SU-DHL-6 (cell line): ENCODE measurements around the gene FAM111A.

Experiments used
- H2AFZ ChIP-seq: fragments of 200-600 bp; sonication (generic); 2 replicates; pipeline ENCODE4 v1.6.1; 2014; ENCODE audit warnings: low read depth, mild to moderate bottlenecking, moderate library complexity, mixed read lengths, antibody characterized with exemption, low read length; ENCODE audit not compliant: severe bottlenecking
- H3F3A ChIP-seq: fragments of 200-600 bp; shearing (Covaris generic); 2 replicates; pipeline ENCODE4 v1.6.0; 2016; ENCODE audit warnings: antibody characterized with exemption, mild to moderate bottlenecking; ENCODE audit not compliant: insufficient read depth
- H3K27ac ChIP-seq: fragments of 200-600 bp; sonication (generic); 2 replicates; pipeline ENCODE4 v1.5.1; 2016; ENCODE audit warnings: low read depth, mild to moderate bottlenecking, low read length, moderate library complexity, mixed read lengths
- H3K27me3 ChIP-seq: fragments of 200-600 bp; sonication (generic), shearing (Covaris generic); 2 replicates; pipeline ENCODE4 v1.6.0; 2014; ENCODE audit warnings: mild to moderate bottlenecking, low read length
- H3K36me3 ChIP-seq: fragments of 200-600 bp; sonication (generic); 2 replicates; pipeline ENCODE4 v1.6.1; 2014; ENCODE audit warnings: mild to moderate bottlenecking, low read length, mixed read lengths
- H3K4me2 ChIP-seq: fragments of 300-600, 200-600 bp; shearing (Covaris generic), sonication (generic); 2 replicates; pipeline ENCODE4 v1.6.0; 2014; ENCODE audit warnings: low read length, low read depth, mild to moderate bottlenecking; ENCODE audit not compliant: poor library complexity, severe bottlenecking
- H3K4me3 ChIP-seq: fragments of 200-600 bp; sonication (generic); 2 replicates; pipeline ENCODE4 v1.5.1; 2014; ENCODE audit warnings: antibody characterized with exemption, low read length, mild to moderate bottlenecking, mixed read lengths; ENCODE audit not compliant: insufficient read depth, poor library complexity, severe bottlenecking
- H3K79me2 ChIP-seq: fragments of 200-600 bp; sonication (generic); 2 replicates; pipeline ENCODE4 v1.6.1; 2014; ENCODE audit warnings: mild to moderate bottlenecking, low read length, moderate library complexity; ENCODE audit not compliant: insufficient read depth
- H3K9ac ChIP-seq: fragments of 200-600 bp; sonication (generic); 2 replicates; pipeline ENCODE4 v1.7.0; 2014; ENCODE audit warnings: mild to moderate bottlenecking, low read length
- H3K9me2 ChIP-seq: fragments of 200-600 bp; sonication (generic); replicated peaks from 2 replicates; pipeline ENCODE4 v1.6.1; 2014; ENCODE audit warnings: low read length; ENCODE audit not compliant: insufficient read depth
- H3K9me3 ChIP-seq: fragments of 200-600 bp; sonication (generic); 2 replicates; pipeline ENCODE4 v1.6.1; 2014; ENCODE audit warnings: low read length, mixed read lengths; ENCODE audit not compliant: insufficient read depth
- H4K20me1 ChIP-seq: fragments of 200-600 bp; sonication (generic); 2 replicates; pipeline ENCODE4 v1.6.1; 2014; ENCODE audit warnings: low read depth, mild to moderate bottlenecking, antibody characterized with exemption, low read length, moderate library complexity, mixed read lengths
- EZH2phosphoT487 ChIP-seq: fragments of 200-600 bp; sonication (generic), shearing (Covaris generic); conservative IDR thresholded peaks from 2 replicates; pipeline ENCODE4 v1.6.1; 2018; ENCODE audit warnings: mild to moderate bottlenecking, antibody characterized with exemption, low read length, moderate library complexity, mixed read lengths
- TF ChIP-seq, protein P1 (sequence below): fragments of 200-600 bp; sonication (generic); IDR thresholded peaks from one replicate; pipeline ENCODE4 v1.5.1; 2017; ENCODE audit warnings: antibody characterized with exemption, mild to moderate bottlenecking, low read length, moderate library complexity; ENCODE audit not compliant: insufficient read depth, poor library complexity, severe bottlenecking

Gene FAM111A

DNA sequence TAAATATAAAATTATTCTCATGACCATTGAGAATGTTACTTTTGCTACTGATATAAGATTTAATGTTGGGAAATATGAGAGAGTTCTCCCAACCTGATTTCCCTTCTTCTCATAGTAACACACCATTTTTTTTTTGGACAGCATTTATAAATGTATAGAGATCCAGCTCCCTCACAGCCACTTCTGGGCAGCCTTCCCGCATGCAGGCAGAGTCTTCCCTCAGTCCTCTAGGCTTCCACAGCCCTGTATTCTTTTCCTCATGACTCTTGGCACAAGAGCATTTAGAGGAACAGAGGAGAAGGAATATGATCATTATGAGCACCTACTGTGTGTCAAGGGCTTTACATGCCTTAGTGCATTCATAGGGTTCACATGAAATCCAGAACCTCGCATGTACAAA is 38.3 kb downstream of the FAM111A start:
- H3F3A ChIP-seq, result no peaks in the 10 kb centered on the region
- H3K4me3 ChIP-seq, result no peak overlapping the region
- no peak overlapping the region for H2AFZ ChIP-seq
- TF ChIP-seq, protein P1, sequence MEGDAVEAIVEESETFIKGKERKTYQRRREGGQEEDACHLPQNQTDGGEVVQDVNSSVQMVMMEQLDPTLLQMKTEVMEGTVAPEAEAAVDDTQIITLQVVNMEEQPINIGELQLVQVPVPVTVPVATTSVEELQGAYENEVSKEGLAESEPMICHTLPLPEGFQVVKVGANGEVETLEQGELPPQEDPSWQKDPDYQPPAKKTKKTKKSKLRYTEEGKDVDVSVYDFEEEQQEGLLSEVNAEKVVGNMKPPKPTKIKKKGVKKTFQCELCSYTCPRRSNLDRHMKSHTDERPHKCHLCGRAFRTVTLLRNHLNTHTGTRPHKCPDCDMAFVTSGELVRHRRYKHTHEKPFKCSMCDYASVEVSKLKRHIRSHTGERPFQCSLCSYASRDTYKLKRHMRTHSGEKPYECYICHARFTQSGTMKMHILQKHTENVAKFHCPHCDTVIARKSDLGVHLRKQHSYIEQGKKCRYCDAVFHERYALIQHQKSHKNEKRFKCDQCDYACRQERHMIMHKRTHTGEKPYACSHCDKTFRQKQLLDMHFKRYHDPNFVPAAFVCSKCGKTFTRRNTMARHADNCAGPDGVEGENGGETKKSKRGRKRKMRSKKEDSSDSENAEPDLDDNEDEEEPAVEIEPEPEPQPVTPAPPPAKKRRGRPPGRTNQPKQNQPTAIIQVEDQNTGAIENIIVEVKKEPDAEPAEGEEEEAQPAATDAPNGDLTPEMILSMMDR, result no peak
- TF ChIP-seq EZH2phosphoT487, result no peak
- no peak overlapping the region for H3K9ac ChIP-seq
- no peaks in the 10 kb centered on the region for H3K27me3 ChIP-seq
- H4K20me1 ChIP-seq, result no peaks in the 10 kb centered on the region
- H3K4me2 ChIP-seq, result no peak overlapping the region
- no peak overlapping the region for H3K27ac ChIP-seq
- peaks cover 3% of the 10 kb centered on the region; the same call in 1 of the 2 replicates for H3K36me3 ChIP-seq
- H3K79me2 ChIP-seq, result no peaks in the 10 kb centered on the region
- peaks cover 18% of the 10 kb centered on the region; the same call in 1 of the 2 replicates for H3K9me3 ChIP-seq
- no peaks in the 10 kb centered on the region for H3K9me2 ChIP-seq

DNA sequence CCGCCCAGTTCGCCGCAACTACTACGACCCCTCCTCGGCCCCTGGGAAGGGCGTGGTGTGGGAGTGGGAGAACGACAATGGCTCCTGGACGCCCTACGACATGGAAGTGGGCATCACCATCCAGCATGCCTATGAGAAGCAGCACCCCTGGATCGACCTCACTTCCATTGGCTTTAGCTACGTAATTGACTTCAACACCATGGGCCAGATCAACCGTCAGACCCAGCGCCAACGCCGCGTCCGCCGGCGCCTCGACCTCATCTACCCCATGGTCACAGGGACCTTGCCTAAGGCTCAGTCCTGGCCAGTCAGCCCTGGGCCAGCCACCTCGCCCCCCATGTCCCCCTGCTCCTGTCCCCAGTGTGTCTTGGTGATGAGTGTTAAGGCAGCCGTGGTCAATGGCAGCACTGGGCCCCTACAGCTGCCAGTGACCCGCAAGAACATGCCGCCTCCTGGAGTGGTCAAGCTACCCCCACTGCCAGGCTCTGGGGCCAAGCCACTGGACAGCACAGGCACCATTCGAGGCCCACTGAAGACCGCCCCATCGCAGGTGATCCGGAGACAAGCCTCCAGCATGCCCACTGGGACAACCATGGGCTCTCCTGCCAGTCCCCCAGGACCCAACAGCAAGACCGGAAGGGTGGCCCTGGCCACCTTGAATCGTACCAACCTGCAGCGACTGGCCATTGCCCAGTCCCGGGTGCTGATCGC is 39.2 kb downstream of the FAM111A start:
- no peaks in the 10 kb centered on the region for H4K20me1 ChIP-seq
- no peak overlapping the region for H2AFZ ChIP-seq
- no peak overlapping the region for H3K9ac ChIP-seq
- H3K4me2 ChIP-seq, result no peak overlapping the region
- no peaks in the 10 kb centered on the region for H3K27me3 ChIP-seq
- no peaks in the 10 kb centered on the region for H3F3A ChIP-seq
- H3K9me2 ChIP-seq, result no peaks in the 10 kb centered on the region
- no peak overlapping the region for H3K4me3 ChIP-seq
- H3K9me3 ChIP-seq, result peaks cover 18% of the 10 kb centered on the region; the same call in 1 of the 2 replicates
- peaks cover 3% of the 10 kb centered on the region for H3K36me3 ChIP-seq
- H3K79me2 ChIP-seq, result no peaks in the 10 kb centered on the region
- TF ChIP-seq, protein P1, result no peak
- TF ChIP-seq EZH2phosphoT487, result no peak
- no peak overlapping the region for H3K27ac ChIP-seq

DNA sequence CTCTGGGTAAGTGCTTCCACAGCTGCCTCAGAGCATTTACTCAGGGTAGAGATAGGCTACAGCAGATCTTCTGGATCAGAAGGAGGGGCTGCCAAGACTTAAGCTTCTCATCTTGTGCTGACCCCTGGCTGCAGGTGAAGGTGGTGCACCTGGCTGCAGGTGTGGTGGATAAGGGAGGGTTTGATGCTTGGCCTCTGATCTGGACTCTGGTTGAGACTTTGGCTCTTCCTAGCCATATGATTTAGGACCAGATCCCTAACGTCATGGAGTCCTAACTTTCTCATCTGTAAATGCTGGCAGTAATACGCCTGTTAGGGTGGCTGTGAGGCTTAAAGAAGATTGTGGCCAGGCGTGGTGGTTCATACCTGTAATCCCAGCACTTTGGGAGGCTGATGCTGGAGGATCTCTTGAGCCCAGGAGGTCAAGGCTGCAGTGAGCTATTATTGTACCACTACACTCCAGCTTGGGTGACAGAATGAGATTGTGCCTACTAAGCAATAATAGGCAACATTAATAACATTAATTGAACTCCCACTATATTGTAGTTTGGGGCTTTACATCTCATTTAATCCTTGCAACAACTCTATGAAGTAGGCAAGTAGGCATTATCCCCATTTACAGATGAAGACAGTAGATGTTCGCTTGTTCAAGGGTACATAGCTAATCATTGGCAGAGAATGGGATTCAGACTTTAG is 39.9 kb downstream of the FAM111A start:
- Histone ChIP-seq H3K9ac (no peak overlapping the region), H2AFZ (no peak overlapping the region), H3F3A (no peaks in the 10 kb centered on the region), H3K4me2 (no peak overlapping the region), H3K4me3 (no peak overlapping the region), H3K9me2 (no peaks in the 10 kb centered on the region), H3K9me3 (peaks cover 18% of the 10 kb centered on the region; the same call in 1 of the 2 replicates), H3K36me3 (peaks cover 3% of the 10 kb centered on the region), H3K79me2 (no peaks in the 10 kb centered on the region), H4K20me1 (no peaks in the 10 kb centered on the region), H3K27me3 (no peaks in the 10 kb centered on the region), H3K27ac (no peak overlapping the region)
- TF ChIP-seq, protein P1, result peak; percentile 37
- TF ChIP-seq EZH2phosphoT487, result no peak
